Transverse colon (tissue), 1 donor: ENCODE results near the gene ATP6V0E1.

Experiments used
- EP300 ChIP-seq: sonication (generic); formaldehyde crosslinking; IDR thresholded peaks from one replicate; pipeline ENCODE4 v1.6.1; 2017; ENCODE audit warnings: antibody characterized with exemption, low read depth
- POLR2A ChIP-seq: fragments of 450-650 bp; IDR thresholded peaks from one replicate; pipeline ENCODE4 v1.6.1; 2016; ENCODE audit warnings: antibody characterized with exemption, mild to moderate bottlenecking, moderate library complexity

DNA sequence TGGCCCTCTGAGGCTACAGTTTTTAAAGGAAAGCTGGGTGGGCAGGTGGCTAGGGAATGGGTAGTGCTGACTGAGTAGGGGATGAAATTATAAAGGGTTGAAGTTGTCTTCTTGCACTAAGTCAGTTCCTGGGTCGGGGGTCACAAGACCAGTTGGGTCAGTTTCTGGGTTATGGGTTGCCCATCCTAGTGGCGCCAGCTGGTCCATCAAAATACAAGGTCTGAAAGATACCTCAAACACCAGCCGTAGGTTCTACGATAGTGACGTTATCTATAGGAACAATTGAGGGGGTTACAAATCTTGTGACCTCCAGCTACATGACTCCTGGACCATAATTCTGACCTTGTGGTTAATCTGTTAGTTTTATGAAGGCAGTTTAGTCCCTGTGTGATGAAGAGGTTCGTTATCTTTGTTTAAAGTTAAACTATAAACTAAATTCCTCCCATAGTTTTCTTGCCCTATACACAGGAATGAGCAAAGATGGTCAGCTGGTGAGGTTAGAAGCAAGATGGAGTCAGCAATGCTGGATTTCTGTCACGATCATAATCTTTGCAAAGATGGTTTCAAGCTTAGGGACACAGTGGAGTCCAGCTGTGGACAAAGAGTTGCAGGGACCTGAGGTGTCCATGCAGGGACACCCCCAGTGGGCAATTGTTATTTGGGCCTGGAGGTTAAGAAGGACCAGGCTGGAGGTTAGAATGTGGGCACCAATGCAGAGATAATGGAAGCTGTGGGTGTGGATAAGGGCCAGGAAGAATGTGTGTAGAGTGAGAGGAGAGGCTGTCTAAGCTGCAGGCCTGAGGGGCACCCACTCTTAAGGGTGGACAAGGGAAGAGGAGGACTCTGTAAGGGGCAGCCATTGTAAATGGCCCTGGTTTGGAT is 58.6 kb downstream of the ATP6V0E1 start:
- TF ChIP-seq EP300: no peak
- no peak for TF ChIP-seq POLR2A
